GM13976 (cell line): ENCODE measurements around the gene NMUR1.

Source experiments
- DNase-seq: peaks from one replicate; pipeline ENCODE4 v3.0.0; 2012; ENCODE audit warnings: low spot score
- CTCF ChIP-seq: IDR thresholded peaks from 2 replicates; pipeline ENCODE4 v1.5.1; 2012; ENCODE audit warnings: borderline replicate concordance, mild to moderate bottlenecking; ENCODE audit not compliant: insufficient read depth; ENCODE audit errors: extremely low read depth, missing control alignments, control extremely low read depth
- in situ Hi-C: fragments of 300-500 bp; cut with MboI; formaldehyde crosslinking; loops from one replicate; pipeline ENCODE4 v1.12.0; 2022; ENCODE audit warnings: low sequenced_read_pairs, mixed read lengths, inconsistent platforms; ENCODE audit not compliant: unreplicated experiment

NMUR1 gene

GRCh38 chr2:231533086-231533776, 3.0 kb upstream of the NMUR1 start:
- in situ Hi-C loops, result no loop called here
- no peak for TF ChIP-seq CTCF
- DNase-seq, result no peak

DNA sequence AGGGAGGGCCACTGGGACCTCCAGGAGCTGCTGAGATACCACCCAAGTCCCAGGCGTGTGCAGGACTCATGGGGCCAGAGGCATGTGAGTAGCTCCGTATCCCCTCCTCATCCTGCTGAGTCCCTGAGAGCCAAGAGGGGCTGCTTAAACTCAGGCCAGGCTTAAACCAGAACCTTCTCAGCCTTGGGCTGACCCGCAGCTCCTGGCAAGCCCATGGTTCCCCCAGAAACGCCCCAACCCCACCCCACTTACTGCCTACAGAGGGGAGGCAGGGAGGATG, 2.5 kb upstream of the NMUR1 start:
- in situ Hi-C loops, result no loop called here
- no peak for TF ChIP-seq CTCF
- no peak for DNase-seq

DNA sequence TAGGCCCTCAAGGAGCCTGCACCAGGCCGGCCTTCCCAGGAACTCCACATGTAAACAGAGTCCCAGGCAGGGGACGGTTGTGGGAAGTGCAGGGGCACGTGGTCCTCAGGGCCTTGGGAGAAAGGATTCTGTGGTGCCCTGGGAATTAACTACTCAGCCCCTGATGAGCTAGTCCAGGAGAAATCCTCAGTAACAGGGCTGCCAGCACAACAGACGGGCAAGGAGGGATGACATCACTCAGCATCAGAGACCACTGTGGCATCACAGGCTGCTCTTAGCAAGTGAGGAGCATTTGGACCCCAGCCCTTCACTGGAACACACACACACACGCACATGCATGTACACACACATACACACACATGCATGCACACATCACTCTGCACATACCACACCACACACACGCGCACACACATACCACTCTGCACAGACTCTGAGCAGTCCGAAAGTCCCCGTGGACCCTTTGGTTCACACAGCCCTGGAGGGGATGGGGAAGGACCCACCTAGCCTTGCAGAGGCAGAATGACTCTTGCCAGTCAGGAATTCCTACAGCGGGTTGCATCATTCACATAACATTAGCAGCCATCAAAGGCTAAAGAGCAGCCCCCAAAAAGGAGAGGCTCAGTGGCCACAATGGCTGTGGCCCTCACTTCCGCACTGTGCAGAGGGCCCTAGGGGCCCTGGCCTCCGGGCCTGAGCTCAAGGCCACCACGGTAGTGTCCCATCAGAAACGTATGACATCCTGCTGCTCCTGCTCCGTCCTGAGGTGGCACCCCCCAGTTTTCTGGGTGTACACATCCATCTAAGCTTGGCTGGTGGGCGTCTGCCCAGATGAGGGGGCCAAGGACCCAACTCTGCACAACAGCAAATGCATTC, 1.9 kb upstream of the NMUR1 start:
- in situ Hi-C loops, result no loop called here
- no peak for DNase-seq
- no peak for TF ChIP-seq CTCF

DNA sequence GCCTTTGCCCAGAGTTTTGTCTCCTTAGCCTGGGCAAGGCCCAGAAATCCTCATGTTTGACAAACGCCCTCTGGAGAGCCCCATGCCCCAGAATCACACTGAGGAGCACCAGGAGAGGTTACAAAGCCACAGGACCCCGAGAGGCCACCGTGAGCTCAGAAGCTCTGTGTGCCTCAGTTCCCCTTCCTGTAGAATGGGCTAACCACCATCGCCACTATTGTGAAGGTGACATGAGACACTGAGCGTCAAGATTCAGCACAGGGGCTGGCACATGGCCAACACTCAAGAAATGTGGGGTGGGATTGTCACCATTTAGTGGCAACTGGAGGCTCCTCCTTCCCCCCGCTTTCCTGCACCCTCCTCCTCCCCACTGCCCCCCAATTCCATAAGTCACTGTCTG, 1.2 kb upstream of the NMUR1 start:
- no peak for DNase-seq
- in situ Hi-C loops, result no loop called here
- no peak for TF ChIP-seq CTCF

GRCh38 chr2:231528636-231529030, 1.6 kb downstream of the NMUR1 start:
- in situ Hi-C loops, result no loop called here
- DNase-seq, result no peak
- no peak for TF ChIP-seq CTCF

- DNase-seq, result no peak
- no peak for TF ChIP-seq CTCF
- in situ Hi-C loops, result no loop called here
These were observed 2.1 kb downstream of the NMUR1 start for GRCh38 chr2:231527955-231528635.
